HCT116 (cell line): ENCODE results near the gene SEPHS2. TPM values are rescaled to one million over a fixed set of nuclear protein-coding genes. Genes with fewer than 3 reads are reported as not detected.

Experiments
- ATAC-seq: fragments of 200-7000 bp; cut with Tn5 transposase; 2 replicates; pipeline ENCODE4 v1.9.1; 2020; ENCODE audit warnings: mild to moderate bottlenecking, moderate library complexity
- BruUV-seq: library from RNA; stranded (reverse); fragments of 400-500 nt; replicated peaks from 2 replicates; lab custom pipeline; 2021; lab: Mats Ljungman, UMichigan
- CTCF ChIA-PET: fragments of 300-600 bp; sonication (Branson Sonifier 250); formaldehyde crosslinking; loops from one replicate; lab custom pipeline; 2021; ENCODE audit warnings: antibody characterized with exemption; lab: Charles Lee
- POLR2A ChIA-PET: fragments of 300-600, 350-600 bp; sonication (Branson Sonifier 250); formaldehyde crosslinking; loops from one replicate; lab custom pipeline; 2021; ENCODE audit warnings: antibody characterized with exemption; lab: Charles Lee
- RAD21 ChIA-PET, 2 experiments: fragments of 300-600 bp; sonication (Branson Sonifier 250); formaldehyde crosslinking; loops; one replicate each; lab custom pipeline; 2023; ENCODE audit warnings: low total read pairs in 2 of 2; ENCODE audit not compliant: uncharacterized antibody in 2 of 2, unreplicated experiment in 2 of 2, low non-redundant PET in 1 of 2; lab: Charles Lee
- DNase-seq: peaks from one replicate; pipeline ENCODE4 v3.0.0-alpha.2; 2010; ENCODE audit warnings: low read depth, low spot score
- H2AFZ ChIP-seq: fragments of 200-600 bp; shearing (Covaris generic), sonication (generic); 2 replicates; pipeline ENCODE4 v1.6.1; 2017; ENCODE audit warnings: low read depth, mixed run types, mixed read lengths, antibody characterized with exemption, low read length; ENCODE audit not compliant: poor library complexity, severe bottlenecking
- H3K27ac ChIP-seq: 2 replicates; pipeline ENCODE4 v1.5.1; 2012; ENCODE audit warnings: low read depth, low read length
- H3K27me3 ChIP-seq: fragments of 200-600 bp; sonication (generic); 2 replicates; pipeline ENCODE4 v1.6.1; 2016; ENCODE audit warnings: mixed run types, low read length, mixed read lengths; ENCODE audit not compliant: insufficient read depth
- H3K36me3 ChIP-seq, 2 experiments: fragments of 200-500 bp in 1 of 2; fragments of 200-600 bp in 1 of 2; sonication (Bioruptor generic) in 1 of 2; sonication (generic) in 1 of 2; 2 replicates each; pipeline versions ENCODE4 v1.5.1 to v1.6.1; 2014 to 2016; ENCODE audit warnings: low read length in 2 of 2, inconsistent platforms in 1 of 2, mixed read lengths in 1 of 2, mixed run types in 1 of 2; ENCODE audit not compliant: insufficient read depth in 2 of 2, control insufficient read depth in 1 of 2
- H3K4me1 ChIP-seq, 2 experiments: fragments of 200-600 bp in 1 of 2; sonication (generic) in 1 of 2; 2 replicates each; pipeline versions ENCODE4 v1.5.1 to v1.6.1; 2012 to 2017; ENCODE audit warnings: low read length in 2 of 2, inconsistent platforms in 1 of 2, mild to moderate bottlenecking in 1 of 2, mixed read lengths in 1 of 2, mixed run types in 1 of 2, moderate library complexity in 1 of 2; ENCODE audit not compliant: insufficient read depth in 2 of 2, control insufficient read depth in 1 of 2
- H3K4me2 ChIP-seq: fragments of 200-600 bp; sonication (generic); 2 replicates; pipeline ENCODE4 v1.6.1; 2017; ENCODE audit warnings: mixed run types, low read length, mixed read lengths
- H3K4me3 ChIP-seq, 2 experiments: fragments of 200-600 bp in 1 of 2; sonication (generic) in 1 of 2; replicated peaks in 1 of 2; 2 replicates each; pipeline ENCODE4 v1.5.1; 2011 to 2016; ENCODE audit warnings: low read length in 2 of 2, control low read depth in 1 of 2, low read depth in 1 of 2, mild to moderate bottlenecking in 1 of 2, mixed read lengths in 1 of 2, mixed run types in 1 of 2
- H3K79me2 ChIP-seq: fragments of 200-600 bp; sonication (generic); 2 replicates; pipeline ENCODE4 v1.6.1; 2017; ENCODE audit warnings: mild to moderate bottlenecking, mixed run types, low read length, moderate library complexity, mixed read lengths; ENCODE audit not compliant: insufficient read depth
- H3K9ac ChIP-seq: fragments of 200-600 bp; sonication (generic); 2 replicates; pipeline ENCODE4 v1.6.1; 2016; ENCODE audit warnings: low read length, mixed read lengths
- H3K9me2 ChIP-seq: fragments of 200-600 bp; sonication (generic), shearing (Covaris generic); 2 replicates; pipeline ENCODE4 v1.6.1; 2017; ENCODE audit warnings: mixed run types, mild to moderate bottlenecking, moderate library complexity; ENCODE audit not compliant: insufficient read depth
- H3K9me3 ChIP-seq, 2 experiments: fragments of 200-500 bp in 1 of 2; fragments of 200-600 bp in 1 of 2; sonication (Bioruptor generic) in 1 of 2; sonication (generic) in 1 of 2; 2 replicates each; pipeline ENCODE4 v1.6.1; 2014 to 2017; ENCODE audit warnings: low read length in 2 of 2, mixed read lengths in 2 of 2, inconsistent platforms in 1 of 2, low read depth in 1 of 2, mild to moderate bottlenecking in 1 of 2, mixed run types in 1 of 2, moderate library complexity in 1 of 2; ENCODE audit not compliant: control insufficient read depth in 1 of 2, insufficient read depth in 1 of 2
- H4K20me1 ChIP-seq: fragments of 200-600 bp; sonication (generic), shearing (Covaris generic); 2 replicates; pipeline ENCODE4 v1.6.1; 2017; ENCODE audit warnings: mixed run types, mild to moderate bottlenecking, moderate library complexity; ENCODE audit not compliant: insufficient read depth
- CEBPB ChIP-seq: IDR thresholded peaks from 2 replicates; pipeline ENCODE4 v1.6.1; 2012; ENCODE audit warnings: low read depth
- CTCF ChIP-seq, 3 experiments: fragments of 200-600 bp in 1 of 3; sonication (generic) in 1 of 3; IDR thresholded peaks in 2 of 3; conservative IDR thresholded peaks in 1 of 3; 2 replicates each; pipeline ENCODE4 v1.5.1; 2012 to 2017; ENCODE audit warnings: low read depth in 2 of 3, low read length in 2 of 3, antibody characterized with exemption in 1 of 3, borderline replicate concordance in 1 of 3, control low read depth in 1 of 3, mild to moderate bottlenecking in 1 of 3, mixed read lengths in 1 of 3, mixed run types in 1 of 3, moderate library complexity in 1 of 3; ENCODE audit not compliant: insufficient read depth in 1 of 3
- EGR1 ChIP-seq: IDR thresholded peaks from 2 replicates; pipeline ENCODE4 v1.6.1; 2012; ENCODE audit warnings: low read depth
- FOSL1 ChIP-seq: IDR thresholded peaks from 2 replicates; pipeline ENCODE4 v1.6.1; 2012; ENCODE audit warnings: low read depth
- MAX ChIP-seq: IDR thresholded peaks from 2 replicates; pipeline ENCODE4 v1.6.1; 2012
- POLR2A ChIP-seq: IDR thresholded peaks from 2 replicates; pipeline ENCODE4 v1.7.0; 2011; ENCODE audit warnings: borderline replicate concordance; ENCODE audit not compliant: insufficient read depth, insufficient read length; ENCODE audit errors: extremely low read depth
- RAD21 ChIP-seq: IDR thresholded peaks from 2 replicates; pipeline ENCODE4 v1.6.1; 2012; ENCODE audit warnings: low read depth, mild to moderate bottlenecking
- TCF7L2 ChIP-seq: IDR thresholded peaks from 2 replicates; pipeline ENCODE4 v1.7.0; 2011; ENCODE audit warnings: borderline replicate concordance, inconsistent platforms; ENCODE audit not compliant: insufficient read depth, insufficient read length; ENCODE audit errors: extremely low read depth
- ZFX ChIP-seq: fragments of 450-650 bp; IDR thresholded peaks from 2 replicates; pipeline ENCODE4 v1.6.1; 2017
- intact Hi-C: fragments of 100-400 bp; cut with micrococcal nuclease; formaldehyde crosslinking; loops from 2 replicates; pipeline ENCODE4 v1.10.0; 2022
- total RNA-seq: library from RNA; stranded (reverse); gene quantifications from one replicate; pipeline ENCODE4 v1.2.1, GENCODE V29; 2021; ENCODE audit not compliant: unreplicated experiment
- TF ChIP-seq, protein P1 (sequence below): IDR thresholded peaks from 2 replicates; pipeline ENCODE4 v1.6.1; 2011; ENCODE audit warnings: mild to moderate bottlenecking, low read length, moderate library complexity; ENCODE audit not compliant: insufficient replicate concordance; ENCODE audit errors: extremely low read depth

The SEPHS2 gene
- total RNA-seq, 1 experiment from 2014 or later: 51.3 TPM

- no peak overlapping the region for H3K27ac ChIP-seq
- H3K9me3 ChIP-seq: no peaks in the 10 kb centered on the region
- H3K9me2 ChIP-seq: no peaks in the 10 kb centered on the region
- ChIA-PET CTCF (no interaction called here), POLR2A (no interaction called here), RAD21 (no interaction called here)
- H3K9ac ChIP-seq: no peak overlapping the region
- H4K20me1 ChIP-seq: no peaks in the 10 kb centered on the region
- no peaks in the 10 kb centered on the region for H3K27me3 ChIP-seq
- H3K4me3 ChIP-seq: no peak overlapping the region
- H2AFZ ChIP-seq: no peak overlapping the region
- TF ChIP-seq MAX (no peak), ZFX (no peak), TCF7L2 (no peak), RAD21 (no peak), CEBPB (no peak), FOSL1 (no peak), EGR1 (no peak)
- DNase-seq: no peak
- H3K4me2 ChIP-seq: no peak overlapping the region
- H3K36me3 ChIP-seq: no peaks in the 10 kb centered on the region
- H3K4me1 ChIP-seq: peaks cover 0 to 6% of the 10 kb centered on the region in 2 experiments; a peak in 2 of 4 replicates
- H3K79me2 ChIP-seq: no peaks in the 10 kb centered on the region
- no peak for ATAC-seq
- BruUV-seq: no TSS peak
- intact Hi-C loops: no loop called here
Observed at GRCh38 chr16:30484887-30485286, 39.2 kb upstream of the SEPHS2 start.

DNA sequence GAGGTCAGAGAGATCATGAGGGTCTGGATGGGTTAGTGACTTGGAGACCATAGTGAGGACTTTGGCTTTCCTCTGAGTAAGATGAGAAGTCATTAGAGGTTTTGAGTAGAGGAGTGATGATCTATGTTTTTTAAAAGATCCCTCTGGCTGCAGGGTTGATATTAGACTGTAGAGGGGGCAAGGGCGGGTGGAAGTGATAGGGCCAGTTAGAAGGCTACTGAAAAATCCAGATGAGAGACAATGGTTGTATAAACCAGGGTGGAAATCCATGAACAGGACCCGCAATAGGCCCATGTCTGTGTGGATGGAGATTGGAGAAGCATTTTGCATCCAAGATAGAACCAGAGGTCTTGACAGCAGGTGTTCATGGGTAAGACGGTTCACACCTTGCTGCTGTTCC is 36.7 kb upstream of the SEPHS2 start:
- Histone ChIP-seq H3K4me1 (peaks cover 0 to 6% of the 10 kb centered on the region in 2 experiments; a peak in 2 of 4 replicates), H3K4me2 (no peak overlapping the region), H3K27me3 (no peaks in the 10 kb centered on the region), H3K9me3 (no peaks in the 10 kb centered on the region), H3K9ac (no peak overlapping the region), H3K4me3 (no peak overlapping the region), H4K20me1 (no peaks in the 10 kb centered on the region), H3K36me3 (no peaks in the 10 kb centered on the region), H2AFZ (peak overlapping the region; percentile 30), H3K9me2 (no peaks in the 10 kb centered on the region), H3K27ac (no peak overlapping the region), H3K79me2 (no peaks in the 10 kb centered on the region)
- ChIA-PET POLR2A (no interaction called here), RAD21 (no interaction called here), CTCF (interaction anchor here (1.2 kb wide), 1 partner anchor 53 kb away, joined by 3 read pairs; the partner anchor contains the start of gene DCTPP1)
- intact Hi-C loops: no loop called here
- no TSS peak for BruUV-seq
- DNase-seq (peak; percentile 15), ATAC-seq (peak; percentile 86)
- TF ChIP-seq CTCF (IDR thresholded peaks at IDR 0.05 in 2 of 3, conservative IDR thresholded peaks at IDR 0.05 in 1 of 3; ENCODE audit: borderline replicate concordance in 1 of 3, insufficient read depth in 1 of 3, low read depth in 2 of 3, low read length in 2 of 3): peak; percentile 40 to 60 (median 56); a peak in 5 of 6 replicates
- no peak for TF ChIP-seq POLR2A
- no peak for TF ChIP-seq FOSL1
- TF ChIP-seq RAD21: peak; percentile 37
- TF ChIP-seq, protein P1, sequence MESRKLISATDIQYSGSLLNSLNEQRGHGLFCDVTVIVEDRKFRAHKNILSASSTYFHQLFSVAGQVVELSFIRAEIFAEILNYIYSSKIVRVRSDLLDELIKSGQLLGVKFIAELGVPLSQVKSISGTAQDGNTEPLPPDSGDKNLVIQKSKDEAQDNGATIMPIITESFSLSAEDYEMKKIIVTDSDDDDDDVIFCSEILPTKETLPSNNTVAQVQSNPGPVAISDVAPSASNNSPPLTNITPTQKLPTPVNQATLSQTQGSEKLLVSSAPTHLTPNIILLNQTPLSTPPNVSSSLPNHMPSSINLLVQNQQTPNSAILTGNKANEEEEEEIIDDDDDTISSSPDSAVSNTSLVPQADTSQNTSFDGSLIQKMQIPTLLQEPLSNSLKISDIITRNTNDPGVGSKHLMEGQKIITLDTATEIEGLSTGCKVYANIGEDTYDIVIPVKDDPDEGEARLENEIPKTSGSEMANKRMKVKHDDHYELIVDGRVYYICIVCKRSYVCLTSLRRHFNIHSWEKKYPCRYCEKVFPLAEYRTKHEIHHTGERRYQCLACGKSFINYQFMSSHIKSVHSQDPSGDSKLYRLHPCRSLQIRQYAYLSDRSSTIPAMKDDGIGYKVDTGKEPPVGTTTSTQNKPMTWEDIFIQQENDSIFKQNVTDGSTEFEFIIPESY: no peak
